ENCODE results near the gene KCNB1.

KCNB1 gene

DNA sequence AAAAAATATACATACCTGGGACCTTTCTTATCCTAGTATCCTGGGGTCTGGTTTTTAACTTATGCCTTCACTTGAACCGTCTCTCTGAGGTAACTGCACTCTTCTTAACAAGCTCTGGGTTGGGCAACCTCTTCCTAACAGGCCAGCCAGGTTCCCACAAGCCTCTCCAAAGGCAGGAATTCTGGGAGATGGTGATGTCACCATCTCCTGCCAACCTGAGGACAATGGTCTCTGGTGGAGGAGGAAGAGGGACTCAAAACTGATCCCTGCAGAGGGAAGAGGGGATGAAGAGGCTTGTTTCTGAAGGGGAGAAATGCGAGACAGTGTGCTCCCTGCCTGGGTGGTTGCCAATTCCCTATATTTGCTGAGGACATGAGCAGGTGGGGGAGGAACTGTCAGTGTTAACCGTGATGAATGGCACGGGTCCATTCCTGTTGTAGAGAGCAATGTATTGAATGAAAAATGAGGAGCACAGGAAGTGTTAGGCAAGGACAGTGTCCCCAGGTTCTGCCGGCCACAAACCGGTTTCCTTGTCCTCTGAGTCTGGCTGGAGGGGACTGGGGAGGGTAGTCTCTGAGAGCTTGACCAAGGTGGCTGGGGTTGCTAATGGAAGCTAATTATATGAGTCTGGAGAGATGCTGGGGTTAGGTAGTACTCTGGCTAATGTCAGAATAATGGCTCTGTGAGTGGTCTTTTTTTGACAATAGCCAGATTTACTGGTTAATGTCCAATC is 95.5 kb downstream of the KCNB1 start:
- no peak for DNase-seq (ENCODE audit: low read depth)

DNA sequence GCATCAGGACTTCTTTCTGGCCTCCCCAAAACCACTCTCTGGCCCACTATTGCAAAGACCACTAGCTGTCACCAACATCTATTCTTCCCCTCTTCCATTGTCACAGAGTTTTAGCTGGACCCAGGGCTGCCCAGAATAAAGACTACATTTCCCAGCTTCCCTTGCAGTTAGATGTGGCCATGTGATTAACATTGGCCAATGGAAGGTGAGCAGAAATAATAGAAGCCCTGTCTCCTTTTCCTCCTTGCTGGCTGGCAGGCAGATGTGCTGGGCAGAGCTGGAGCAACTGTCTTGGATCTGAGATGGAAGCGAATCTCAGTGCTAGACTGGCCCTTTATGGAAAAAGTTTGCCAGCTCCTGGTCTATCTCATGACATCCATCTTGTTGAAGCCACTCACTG is 97.0 kb downstream of the KCNB1 start:
- no peak for DNase-seq (ENCODE audit: low read depth)

DNA sequence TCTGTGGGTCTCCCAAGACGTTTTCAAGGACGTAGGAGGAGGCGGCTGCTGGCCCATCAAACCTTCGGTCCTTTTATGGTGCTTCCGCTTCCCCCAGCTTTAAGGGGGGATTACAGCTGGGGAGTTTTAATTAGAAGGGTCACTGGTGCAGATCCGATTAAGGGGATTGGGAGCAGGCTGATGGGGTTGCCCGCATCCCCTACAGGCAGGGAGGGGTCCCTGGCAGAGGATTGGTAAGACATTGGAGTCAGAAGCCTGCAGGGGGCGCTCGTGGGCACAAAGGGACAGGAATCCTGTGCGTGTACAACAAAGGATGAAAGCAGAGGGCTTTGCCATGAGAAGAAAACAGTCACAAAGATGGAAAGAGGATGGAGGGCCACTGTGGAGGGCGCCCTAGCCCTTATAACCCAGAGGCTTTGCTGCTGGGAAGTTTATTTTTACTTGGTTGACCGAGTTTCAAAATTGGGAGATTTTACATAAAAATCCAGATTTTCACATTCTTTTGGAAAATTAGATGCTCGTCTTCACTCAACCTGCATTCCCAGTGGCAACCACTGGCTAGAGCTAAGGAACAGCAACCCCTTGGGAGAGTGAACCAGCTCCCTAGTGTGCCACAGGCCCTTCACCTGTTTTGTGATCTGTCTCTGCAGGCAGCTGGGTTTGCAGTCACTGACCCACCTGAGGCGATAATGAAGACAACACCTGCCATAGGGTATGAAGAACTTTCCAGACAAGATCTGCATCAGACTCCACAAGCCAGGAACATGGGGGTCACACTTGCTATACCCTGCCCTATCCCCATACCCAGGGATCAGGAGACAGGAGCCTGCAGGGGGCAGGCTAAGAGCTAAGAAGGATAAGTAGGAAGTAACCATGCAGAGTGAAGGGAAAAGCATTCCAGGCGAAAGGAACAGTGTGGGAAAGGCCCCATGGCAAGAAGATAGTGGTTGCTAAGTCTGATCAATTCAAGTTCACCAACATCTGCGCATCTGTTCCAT is 97.7 kb downstream of the KCNB1 start:
- peak; percentile 59 for DNase-seq (ENCODE audit: low read depth)

DNA sequence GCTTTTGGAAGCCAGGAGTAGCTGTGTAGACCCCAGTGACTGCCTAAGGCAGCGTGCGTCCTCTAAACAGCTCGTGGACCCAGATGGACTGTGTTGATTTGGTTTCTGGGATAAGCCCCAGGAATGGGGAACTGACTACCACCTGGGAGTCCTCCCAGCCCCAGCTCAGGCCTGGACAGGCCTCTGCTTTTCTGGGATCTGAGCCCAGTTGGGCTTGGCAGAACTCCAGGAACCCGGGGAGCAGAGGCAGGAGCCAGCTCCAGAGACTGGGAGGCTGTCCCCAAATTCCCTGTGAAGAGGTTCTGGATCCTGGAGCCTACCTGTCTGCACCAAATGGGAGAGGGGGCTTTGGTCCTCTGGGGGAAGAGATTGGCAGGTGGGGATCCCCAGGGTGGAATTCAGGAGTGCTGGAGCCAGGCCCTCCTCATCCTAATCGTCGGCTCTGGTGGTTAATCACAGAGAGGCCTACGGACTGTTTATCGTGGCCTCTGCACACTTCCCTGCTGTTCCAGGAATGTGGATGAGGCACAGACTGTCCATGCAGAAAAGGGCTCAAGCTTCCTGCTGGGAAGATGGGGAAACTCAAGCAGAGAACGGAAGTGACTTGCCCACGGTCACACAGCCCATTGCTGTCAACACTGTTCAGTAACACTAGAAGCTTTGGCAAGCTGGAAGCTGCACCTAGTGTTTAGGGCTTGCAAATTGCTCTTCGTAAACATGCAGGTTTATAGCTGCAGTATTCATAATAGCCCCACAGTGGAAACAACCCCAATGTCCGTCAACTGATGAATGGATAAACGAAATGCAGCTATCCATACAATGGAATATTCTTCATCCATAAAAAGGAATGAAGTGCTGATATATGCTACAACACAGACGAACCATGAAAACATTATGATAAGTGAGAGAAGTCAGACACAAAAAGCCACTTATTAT is 100.6 kb downstream of the KCNB1 start:
- DNase-seq (ENCODE audit: low read depth) = no peak

DNA sequence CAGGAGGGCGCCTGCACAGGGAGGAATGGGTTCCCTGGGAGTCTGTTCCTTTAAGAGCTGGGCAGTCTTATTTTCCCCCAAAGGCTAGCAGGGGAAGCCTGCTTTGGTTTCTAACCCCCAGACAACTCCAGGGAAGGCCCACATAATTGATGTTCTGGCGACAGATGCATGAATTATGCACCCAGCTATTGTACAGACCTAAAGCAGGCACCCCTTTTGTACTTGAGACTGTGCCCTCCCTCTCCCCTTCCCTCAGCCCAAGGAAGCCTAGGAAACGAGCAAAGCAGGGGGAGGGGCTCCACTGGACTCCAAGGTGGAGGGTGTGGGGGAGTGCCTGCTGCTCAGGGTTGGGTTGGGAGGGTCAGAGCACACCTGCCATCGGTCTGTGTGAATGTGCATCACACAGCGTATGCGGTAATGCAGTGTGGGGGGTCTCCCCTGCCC is 102.1 kb downstream of the KCNB1 start:
- no peak for DNase-seq (ENCODE audit: low read depth)

DNA sequence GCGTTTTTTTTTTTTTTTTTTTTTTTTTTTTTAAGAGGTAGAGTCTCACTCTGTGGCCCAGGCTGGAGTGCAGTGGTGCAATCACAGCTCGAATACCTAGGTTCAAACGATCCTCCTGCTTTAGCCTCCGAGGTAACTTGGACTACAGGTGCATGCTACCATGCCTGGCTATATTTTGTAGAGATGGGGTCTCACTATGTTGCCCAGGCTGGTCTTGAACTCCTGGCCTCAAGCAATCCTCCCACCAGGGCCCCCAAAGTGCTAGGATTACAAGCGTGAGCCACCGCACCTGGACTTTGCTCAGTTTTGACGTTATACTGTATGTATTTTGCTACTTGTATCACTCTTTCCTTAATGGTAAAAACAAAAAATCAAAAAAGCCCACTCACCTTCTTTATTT is 103.1 kb downstream of the KCNB1 start:
- DNase-seq (ENCODE audit: low read depth) = no peak

DNA sequence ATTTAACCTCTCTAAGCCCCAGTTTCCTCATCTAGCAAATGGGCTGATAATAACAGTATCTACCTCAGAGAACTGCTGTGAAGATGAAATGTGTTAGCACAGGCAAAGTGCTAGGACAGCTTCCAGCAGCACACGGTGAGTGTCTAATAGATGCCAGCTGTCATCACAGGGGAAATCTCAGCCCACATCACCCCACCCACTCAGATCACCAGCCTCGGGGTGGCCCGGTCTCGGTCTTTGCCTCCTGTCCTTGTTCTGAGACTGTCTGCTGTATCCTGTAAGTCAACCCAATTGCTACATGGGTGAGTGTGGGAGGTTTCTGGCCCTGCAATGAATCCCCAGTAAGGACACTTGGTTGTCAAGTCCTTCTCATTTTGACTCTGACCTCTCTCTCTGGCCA is 105.1 kb downstream of the KCNB1 start:
- no peak for DNase-seq (ENCODE audit: low read depth)

DNA sequence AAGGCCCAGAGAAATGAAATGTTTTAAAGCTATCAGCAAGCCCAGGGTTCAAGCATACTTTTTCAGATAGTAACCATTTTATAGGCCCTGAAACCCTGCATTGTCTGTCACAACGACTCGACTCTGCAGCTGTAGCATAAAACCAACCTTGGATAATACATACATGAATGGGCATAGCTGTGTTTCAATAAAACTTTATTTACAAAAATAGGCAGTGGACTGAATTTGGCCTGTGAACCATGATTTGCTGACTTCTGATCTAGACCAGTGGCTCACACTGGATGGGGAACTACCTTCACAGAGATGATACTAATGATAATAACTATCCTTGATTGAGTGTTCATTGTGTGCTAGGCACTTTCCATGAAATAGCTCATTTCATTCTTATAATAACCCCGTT is 107.3 kb downstream of the KCNB1 start:
- DNase-seq (ENCODE audit: low read depth) = no peak

DNA sequence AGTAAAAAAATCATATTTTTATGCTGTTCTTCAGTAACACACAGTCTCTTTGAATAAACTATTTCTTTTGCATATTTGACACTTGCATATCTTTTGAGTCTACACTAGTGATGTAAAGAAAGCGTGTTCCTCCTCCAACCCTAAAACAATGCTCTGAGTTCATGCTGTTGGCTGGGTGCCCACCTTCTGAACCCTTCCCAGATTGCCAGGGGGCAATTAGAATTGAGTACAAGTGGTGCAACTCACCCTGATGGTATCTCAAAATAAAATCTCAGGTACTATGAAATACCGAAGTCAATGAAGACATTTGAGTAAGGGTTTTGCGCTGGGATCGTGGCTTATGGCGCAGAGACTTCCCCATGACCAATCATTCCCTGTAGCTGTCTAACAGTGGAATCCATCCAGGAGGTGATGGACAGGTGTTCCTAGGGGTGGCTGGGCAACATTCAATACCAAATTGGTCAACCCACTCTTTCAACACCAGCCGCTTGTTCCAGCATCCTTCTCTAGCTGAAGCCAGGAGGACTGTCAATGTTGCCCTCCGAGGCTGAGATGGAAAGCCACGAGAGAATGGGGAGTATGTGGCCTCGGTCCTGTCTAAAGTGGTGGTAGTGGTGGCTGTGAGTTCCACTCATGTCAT is 110.3 kb downstream of the KCNB1 start:
- no peak for DNase-seq (ENCODE audit: low read depth)

DNA sequence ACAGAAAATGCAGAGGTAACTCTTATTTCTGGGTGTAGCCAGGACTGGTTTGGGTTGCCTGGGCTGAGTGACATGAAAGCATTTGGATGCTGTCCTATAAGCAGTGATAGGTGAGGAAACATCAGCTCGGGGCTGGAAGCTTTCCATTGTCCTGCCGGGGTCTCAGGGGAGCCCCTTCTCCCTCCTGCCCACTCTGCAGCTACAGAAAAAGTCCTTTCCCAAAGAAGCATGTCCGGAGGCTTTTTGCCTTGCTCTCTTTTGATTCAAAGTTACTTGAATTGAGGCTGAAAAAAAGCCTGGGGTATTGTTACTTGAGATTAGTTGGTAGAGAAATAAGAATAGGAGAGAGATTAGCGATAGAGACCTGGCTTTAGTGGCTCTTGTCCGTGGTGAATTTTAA is 113.9 kb downstream of the KCNB1 start:
- no peak for DNase-seq (ENCODE audit: low read depth)

DNA sequence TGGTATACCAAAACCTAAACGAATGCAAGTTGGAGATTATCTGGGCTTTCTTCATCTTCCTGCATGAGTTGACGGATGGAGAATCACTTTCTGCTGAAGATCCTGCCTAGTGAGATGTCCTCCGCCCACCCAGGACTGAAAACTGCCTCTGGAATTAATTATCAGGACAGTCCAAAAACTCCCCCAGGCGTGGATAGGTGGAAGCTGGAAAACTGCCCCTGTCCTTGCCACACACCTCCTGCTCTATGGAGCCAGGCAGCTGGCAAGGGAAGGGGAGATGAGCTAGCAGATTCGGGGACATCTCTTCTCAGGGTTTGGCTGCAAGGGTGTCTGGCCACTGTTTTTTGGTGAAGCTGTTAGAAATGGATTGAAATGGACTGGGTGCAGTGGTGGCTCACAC is 115.4 kb downstream of the KCNB1 start:
- no peak for DNase-seq (ENCODE audit: low read depth)

DNA sequence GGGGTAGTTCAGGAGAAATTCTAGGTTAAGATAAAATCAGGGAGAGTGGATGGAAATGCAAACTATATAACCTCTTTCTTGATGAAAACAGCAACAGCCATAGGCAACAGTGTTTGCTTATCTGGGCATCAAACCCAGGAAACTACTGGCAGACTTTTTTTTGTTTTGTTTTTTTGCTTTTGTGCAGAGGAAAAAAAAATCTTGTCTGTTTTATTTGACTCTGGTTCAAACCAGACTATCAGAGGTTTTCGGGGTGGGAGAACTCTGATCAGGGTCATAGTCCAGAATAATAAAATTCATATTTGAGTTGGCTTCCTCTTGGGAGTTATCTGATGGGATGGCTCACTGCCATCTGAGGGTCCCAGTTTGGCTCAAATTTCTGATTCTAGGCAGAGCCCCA is 115.8 kb downstream of the KCNB1 start:
- no peak for DNase-seq (ENCODE audit: low read depth)

DNA sequence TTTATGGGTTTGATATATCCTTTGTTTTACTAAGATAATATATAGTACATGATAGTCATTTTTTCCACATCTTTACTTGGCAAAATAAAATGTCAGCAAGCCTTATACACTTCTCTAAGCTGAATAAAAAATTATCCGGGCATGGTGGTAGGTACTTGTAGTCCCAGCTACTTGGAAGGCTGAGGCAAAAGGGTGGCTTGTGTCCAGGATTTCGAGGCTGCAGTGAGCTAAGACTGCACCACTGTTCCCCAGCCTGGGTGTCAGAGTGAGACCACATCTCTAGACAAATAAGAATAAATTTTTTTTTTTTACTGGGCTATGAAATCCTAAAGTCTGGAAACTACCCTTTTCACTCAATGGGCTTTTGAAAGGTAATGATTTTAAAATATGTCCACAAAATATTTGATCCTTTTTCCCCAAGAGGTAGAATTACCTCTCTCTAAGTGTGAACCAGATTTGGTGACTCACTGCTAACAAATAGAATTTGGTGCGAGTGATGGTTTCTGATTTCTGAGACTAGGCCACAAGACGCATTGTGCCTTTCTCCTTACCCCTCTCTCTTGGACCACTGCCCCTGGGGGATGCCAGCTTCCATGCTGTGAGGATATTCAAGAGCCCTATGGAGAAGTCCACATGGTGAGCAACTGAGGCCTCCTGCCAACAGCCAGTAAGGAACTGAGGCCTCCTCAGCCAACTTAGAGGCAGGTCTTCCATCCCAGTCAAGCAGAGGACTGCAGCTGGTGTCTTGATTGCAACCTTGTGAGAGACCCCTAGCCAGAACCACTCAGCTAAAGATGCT is 120.4 kb downstream of the KCNB1 start:
- no peak for DNase-seq (ENCODE audit: low read depth)

DNA sequence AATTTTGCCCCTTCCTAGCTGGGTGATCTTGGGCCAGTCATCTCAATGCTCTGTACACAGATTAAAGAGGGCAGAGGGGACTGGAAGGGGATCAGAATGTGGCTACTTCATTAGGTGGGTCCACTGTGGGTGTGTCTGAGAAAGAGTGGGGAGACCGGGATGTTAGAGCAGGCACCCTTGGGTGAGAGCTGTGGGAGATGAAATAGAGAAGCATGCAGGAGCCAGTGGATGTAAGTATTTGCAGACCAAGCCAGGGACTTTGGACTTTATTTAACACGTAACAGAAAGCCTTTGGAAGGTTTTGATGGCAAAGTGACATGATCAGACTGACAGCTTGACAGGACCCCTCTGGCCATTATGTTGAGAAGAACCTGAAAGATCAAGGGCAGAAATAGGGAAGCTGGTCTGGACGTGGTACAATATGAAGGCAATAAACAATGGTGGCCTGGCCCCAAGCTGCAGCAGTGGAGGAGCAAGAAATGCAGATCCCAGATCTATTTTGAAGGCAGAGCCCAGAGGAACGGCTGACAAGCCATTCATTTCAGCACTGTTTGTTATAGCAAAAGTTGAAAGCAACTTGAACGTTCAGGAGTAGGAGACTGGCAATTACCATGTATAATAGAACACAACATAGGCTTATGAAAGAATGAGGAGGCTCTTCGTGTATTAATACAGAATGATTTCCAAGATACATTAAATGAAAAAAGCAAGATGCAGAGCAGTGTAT is 122.1 kb downstream of the KCNB1 start:
- no peak for DNase-seq (ENCODE audit: low read depth)

DNA sequence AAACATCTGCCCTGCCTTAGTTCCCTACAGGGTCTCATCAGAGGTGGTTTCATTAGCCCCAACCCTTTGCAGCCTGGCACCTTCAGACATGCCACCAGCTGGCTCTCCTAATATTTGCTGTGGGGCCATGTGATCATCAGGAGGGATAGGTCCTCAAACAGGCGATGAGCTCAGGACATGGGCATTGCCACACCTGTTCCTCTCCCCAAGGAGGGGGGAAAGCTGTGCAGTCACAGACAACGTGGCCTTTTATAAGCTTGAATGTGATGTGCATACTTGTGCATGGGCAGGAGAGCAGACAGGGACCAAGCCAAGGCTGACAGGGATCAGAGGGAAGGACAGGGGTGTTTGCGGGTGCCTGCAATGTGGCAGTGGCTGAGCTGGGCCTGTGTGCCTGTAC is 125.8 kb downstream of the KCNB1 start:
- DNase-seq (ENCODE audit: low read depth) = no peak

DNA sequence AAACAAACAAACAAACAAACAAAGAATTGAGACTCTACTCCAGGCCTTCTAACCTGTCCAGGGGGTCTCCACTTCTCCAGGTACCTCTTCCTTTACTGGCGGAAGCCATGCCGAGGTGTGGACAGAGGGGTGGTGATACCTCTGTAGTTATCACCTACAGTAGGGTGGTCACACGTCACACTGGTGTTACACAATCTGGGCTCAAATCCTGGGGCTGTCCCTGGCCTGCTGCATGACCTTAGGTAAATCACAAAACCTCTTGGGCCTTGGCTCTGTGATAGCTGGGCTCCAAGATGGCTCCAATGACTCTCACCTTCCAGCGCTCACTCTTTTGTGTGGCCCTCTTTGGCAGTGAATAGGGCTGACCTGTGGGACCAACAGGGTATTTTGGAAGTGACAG is 127.8 kb downstream of the KCNB1 start:
- DNase-seq (ENCODE audit: low read depth) = no peak

DNA sequence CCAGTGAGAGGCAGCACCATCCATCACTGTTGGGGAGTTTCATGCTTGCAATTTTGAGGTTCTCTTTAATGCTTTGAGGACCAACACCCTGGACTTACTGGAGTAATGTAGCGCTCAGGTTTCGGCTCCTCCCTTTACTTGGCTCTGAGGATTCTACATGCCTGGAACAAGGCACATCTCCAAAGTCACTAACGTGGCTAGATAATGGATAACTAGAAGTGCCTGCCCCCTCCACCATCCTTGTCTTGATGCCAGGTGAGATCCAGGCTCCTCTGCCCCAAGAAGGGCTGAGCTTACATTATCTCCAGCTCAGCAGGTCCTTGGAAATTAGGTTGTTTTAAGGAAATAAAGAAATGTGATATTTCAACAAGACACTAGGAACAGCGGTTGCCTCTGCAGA is 129.1 kb downstream of the KCNB1 start:
- DNase-seq (ENCODE audit: low read depth) = no peak

DNA sequence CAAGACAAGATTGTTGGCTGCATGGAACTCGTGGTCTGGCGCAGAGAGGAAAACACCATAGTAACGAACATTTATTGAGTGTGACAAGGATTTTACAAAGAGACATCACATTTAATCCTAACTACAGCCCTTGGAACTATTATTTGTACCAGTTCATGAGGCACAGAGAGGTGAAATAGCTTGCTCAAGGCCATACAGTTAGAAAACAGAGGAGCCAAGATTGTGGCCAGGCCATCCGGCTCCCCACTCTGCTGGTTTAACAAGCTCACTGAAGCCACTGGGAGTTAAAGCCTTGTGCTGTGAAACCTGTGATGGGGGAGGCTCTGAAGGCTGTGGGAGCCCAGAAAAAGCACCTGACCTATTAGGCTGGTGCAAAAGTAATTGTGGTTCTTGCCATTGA is 129.7 kb downstream of the KCNB1 start:
- DNase-seq (ENCODE audit: low read depth) = no peak

DNA sequence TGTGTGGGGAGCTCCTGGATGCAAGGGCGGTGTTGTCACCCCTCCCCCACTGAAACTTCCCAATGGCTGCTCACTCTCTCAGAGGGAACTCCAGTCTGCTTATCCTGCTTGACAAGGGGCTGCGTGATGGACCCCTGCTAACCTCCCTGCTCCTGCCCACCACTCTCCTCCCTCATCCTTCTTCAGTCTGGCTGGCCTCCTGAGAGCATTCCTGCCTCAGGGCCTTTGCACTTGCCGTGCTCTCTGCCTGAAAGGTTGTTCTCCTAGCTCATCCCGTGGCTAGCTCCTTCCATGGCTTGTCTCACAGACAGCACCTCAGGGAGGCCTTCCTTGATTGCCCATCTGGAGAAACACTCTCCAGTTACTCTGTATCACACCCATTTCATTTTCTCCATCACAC is 130.7 kb downstream of the KCNB1 start:
- no peak for DNase-seq (ENCODE audit: low read depth)

DNA sequence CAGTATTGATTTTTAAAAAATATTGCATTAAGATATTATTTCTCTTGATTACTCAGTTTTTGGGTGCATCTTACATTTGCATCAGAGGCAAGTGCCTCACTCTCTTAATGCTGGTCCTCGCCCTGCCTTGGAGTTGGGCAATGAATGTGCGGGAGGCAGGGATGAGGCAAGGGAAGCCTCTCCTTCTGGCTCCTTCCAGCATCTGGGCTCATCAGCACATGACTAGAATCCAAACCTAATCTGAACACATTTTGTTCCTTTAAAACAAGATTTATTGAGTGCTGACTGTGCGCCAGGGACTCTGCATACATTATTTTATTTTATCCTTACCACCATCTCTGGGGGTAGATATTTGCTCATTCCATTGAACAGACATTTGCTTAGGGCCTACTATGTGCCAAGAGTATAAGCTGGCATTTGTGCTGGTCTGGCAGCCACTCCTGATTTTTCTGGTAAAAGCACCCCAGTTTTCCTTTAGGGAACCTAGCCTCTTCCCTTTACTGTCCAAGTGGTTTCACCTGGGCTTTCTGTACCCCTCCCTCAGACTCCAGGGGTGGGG is 132.7 kb downstream of the KCNB1 start:
- no peak for DNase-seq (ENCODE audit: low read depth)
